ENCODE data around the gene SLC25A42. TPM values are rescaled to one million over a fixed set of nuclear protein-coding genes. Genes with fewer than 3 reads are reported as not detected.
A peak's percentile ranks its signal among the peaks of the same experiment; 100 is the strongest.

Gene SLC25A42
- total and polyA plus RNA-seq, 2 donors (not counting 3 experiments of a cell fraction or from before 2014, with no cell fraction given) = 6.2 to 6.3 TPM

GRCh38 chr19:19137556-19138108 lies 73.8 kb downstream of the SLC25A42 start:
- Histone ChIP-seq H3K27ac (ENCODE audit: insufficient read depth, low read depth, low read length) (peak overlapping the region; percentile 45), H3K79me2 (ENCODE audit: control insufficient read depth, insufficient read depth, low read length) (no peaks in the 10 kb centered on the region), H3K27me3 (ENCODE audit: control insufficient read depth in 2 of 2, insufficient read depth in 2 of 2, low read length in 2 of 2) (no peaks in the 10 kb centered on the region), H2AFZ (ENCODE audit: low read depth, low read length) (peak overlapping the region; percentile 95), H3K36me3 (ENCODE audit: control insufficient read depth in 2 of 2, extremely low read depth in 1 of 2, insufficient read depth in 2 of 2, low read length in 2 of 2) (no peaks in the 10 kb centered on the region), H3K4me1 (ENCODE audit: control insufficient read depth, extremely low read depth, insufficient read depth, low read length) (peaks cover 8% of the 10 kb centered on the region), H4K20me1 (replicated peaks; ENCODE audit: control insufficient read depth, extremely low read depth, insufficient read depth, low read length) (no peaks in the 10 kb centered on the region), H3K4me2 (ENCODE audit: insufficient read depth, low read length) (peak overlapping the region; percentile 81), H3K9me1 (replicated peaks; ENCODE audit: control insufficient read depth, extremely low read depth, insufficient read depth, low read length) (no peaks in the 10 kb centered on the region), H3K9me3 (replicated peaks; ENCODE audit: control insufficient read depth, insufficient read depth, low read length) (no peaks in the 10 kb centered on the region), H3K4me3 (replicated peaks in 1 of 3; ENCODE audit: insufficient read depth in 1 of 3, low read depth in 1 of 3, low read length in 3 of 3) (peak overlapping the region; percentile 50 to 72 (median 70)), H3K9ac (replicated peaks; ENCODE audit: extremely low read depth, insufficient read depth, low read length) (peak overlapping the region; percentile 81)
- ChIA-PET CTCF (no interaction called here), POLR2A (no interaction called here)
- peak; percentile 28 for FAIRE-seq
- dilution Hi-C loops (cut with MboI; ENCODE audit: extremely low pct_ligation_motif_present, low sequenced_read_pairs) (no loop called here), intact Hi-C loops (cut with micrococcal nuclease) (loop anchor here (2.0 kb wide), 1 partner anchor 75 kb away; the partner anchor contains the start of gene SLC25A42)
- no TSS peak for BruUV-seq (replicated peaks)
- TF ChIP-seq JUN (IDR thresholded peaks at IDR 0.05; ENCODE audit: borderline replicate concordance, insufficient read depth, insufficient read length, low read depth) (no peak), POLR2A (IDR thresholded peaks at IDR 0.05; ENCODE audit: low read depth, low read length) (no peak), FOS (IDR thresholded peaks at IDR 0.05; ENCODE audit: borderline replicate concordance, insufficient read depth, low read length) (no peak), GATA2 (IDR thresholded peaks at IDR 0.05; ENCODE audit: insufficient read depth, insufficient read length, low read depth, low read length) (no peak), POLR2AphosphoS5 (IDR thresholded peaks at IDR 0.05; ENCODE audit: insufficient read depth, low read depth, low read length) (no peak), MAX (IDR thresholded peaks at IDR 0.05; ENCODE audit: insufficient read depth, insufficient read length) (no peak), EZH2 (IDR thresholded peaks at IDR 0.05; ENCODE audit: borderline replicate concordance, low read depth, low read length, severe bottlenecking) (no peak), CTCF (IDR thresholded peaks at IDR 0.05; ENCODE audit: extremely low read depth in 1 of 2, insufficient read depth in 1 of 2, low read depth in 1 of 2, low read length in 2 of 2) (no peak), MYC (IDR thresholded peaks at IDR 0.05; ENCODE audit: low read depth, low read length) (no peak)
- no peak for DNase-seq (ENCODE audit: low read depth, low spot score)
